ENCODE data around the gene TRIM47. TPM values are rescaled to one million over a fixed set of nuclear protein-coding genes. Genes with fewer than 3 reads are reported as not detected.

TRIM47 gene
- total RNA-seq, 1 experiment from 2014 or later: 6.9 TPM

DNA sequence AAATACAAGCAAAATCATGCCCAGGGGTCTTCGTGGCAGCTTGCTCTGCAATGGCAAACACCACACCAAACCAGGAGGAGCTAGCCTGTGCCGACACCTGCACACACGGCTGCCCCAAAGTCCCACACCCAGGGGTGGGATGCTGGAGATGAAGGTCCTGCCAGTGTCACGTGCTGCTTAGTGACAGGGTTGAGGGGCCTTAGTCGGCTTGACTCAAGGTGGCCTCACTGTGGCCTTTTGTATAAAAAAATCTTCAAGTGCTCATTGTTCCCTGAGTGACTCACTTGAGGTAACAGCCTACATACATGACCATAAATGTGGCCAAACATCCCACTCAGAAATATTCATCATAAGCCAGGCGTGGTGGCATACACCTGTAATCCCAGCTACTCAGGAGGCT is 11.1 kb upstream of the TRIM47 start:
- Mint-ChIP-seq H3K36me3 (ENCODE audit: insufficient read depth in 1 of 3, low read depth in 3 of 3) (peaks cover 7 to 28% (median 23%) of the 10 kb centered on the region in 3 experiments; a peak in 6 of 7 replicates), H3K4me3 (no peak overlapping the region), H3K27ac (no peak overlapping the region), H3K9me3 (no peaks in the 10 kb centered on the region), H3K4me1 (peaks cover 8% of the 10 kb centered on the region in 2 experiments), H3K27me3 (ENCODE audit: low read depth) (peaks cover 1% of the 10 kb centered on the region)
- Histone ChIP-seq H4K91ac (ENCODE audit: insufficient read length, low read depth, low read length) (no peak overlapping the region), H3K9ac (ENCODE audit: extremely low read depth, insufficient read length, low read length) (no peak overlapping the region), H4K8ac (replicated peaks; ENCODE audit: insufficient read length, low read depth, low read length) (no peak overlapping the region), H2BK15ac (ENCODE audit: low read depth, low read length) (no peak overlapping the region), H3K23me2 (ENCODE audit: insufficient read length, low read depth, low read length, poor library complexity, severe bottlenecking) (no peaks in the 10 kb centered on the region), H3K27me3 (ENCODE audit: insufficient read depth, low read length) (no peaks in the 10 kb centered on the region), H3T11ph (ENCODE audit: low read length) (no peak overlapping the region), H2BK12ac (ENCODE audit: insufficient read length, low read depth, low read length) (no peak overlapping the region), H2BK120ac (ENCODE audit: low read depth, low read length, poor library complexity, severe bottlenecking) (no peak overlapping the region), H3K56ac (ENCODE audit: insufficient read length, low read depth, low read length) (no peak overlapping the region), H2AK5ac (ENCODE audit: insufficient read length, low read length) (no peak overlapping the region), H2BK5ac (ENCODE audit: insufficient read length, low read length) (no peak overlapping the region), H4K20me1 (ENCODE audit: control insufficient read depth, insufficient read depth, insufficient read length) (no peaks in the 10 kb centered on the region), H3K14ac (ENCODE audit: insufficient read depth, low read length) (no peak overlapping the region), H3K79me2 (ENCODE audit: insufficient read depth, low read length) (no peaks in the 10 kb centered on the region), H2AFZ (ENCODE audit: low read length) (no peak overlapping the region), H2BK20ac (ENCODE audit: low read depth, low read length, poor library complexity, severe bottlenecking) (no peak overlapping the region), H3K18ac (ENCODE audit: insufficient read length, low read depth, low read length) (no peak overlapping the region), H3K27ac (ENCODE audit: insufficient read length, low read depth, low read length) (no peak overlapping the region), H3K9me3 (ENCODE audit: control insufficient read depth, low read depth, low read length) (no peaks in the 10 kb centered on the region), H4K5ac (ENCODE audit: insufficient read length, low read depth, low read length) (no peak overlapping the region), H3K4ac (ENCODE audit: low read depth, low read length) (no peak overlapping the region), H3K4me2 (ENCODE audit: insufficient read depth, insufficient read length, low read length) (no peak overlapping the region), H3K79me1 (ENCODE audit: insufficient read depth, low read depth, low read length, poor library complexity, severe bottlenecking) (no peaks in the 10 kb centered on the region), H3K23ac (ENCODE audit: insufficient read length, low read depth, low read length) (no peak overlapping the region), H3K4me1 (ENCODE audit: insufficient read depth, low read length) (no peaks in the 10 kb centered on the region; the same call in 1 of the 2 replicates)
- WGBS (ENCODE audit: extremely low coverage, insufficient read length, low lambda C conversion rate): no CpG with 5 or more reads among the region's 6 CpGs
- TF ChIP-seq, protein P1, sequence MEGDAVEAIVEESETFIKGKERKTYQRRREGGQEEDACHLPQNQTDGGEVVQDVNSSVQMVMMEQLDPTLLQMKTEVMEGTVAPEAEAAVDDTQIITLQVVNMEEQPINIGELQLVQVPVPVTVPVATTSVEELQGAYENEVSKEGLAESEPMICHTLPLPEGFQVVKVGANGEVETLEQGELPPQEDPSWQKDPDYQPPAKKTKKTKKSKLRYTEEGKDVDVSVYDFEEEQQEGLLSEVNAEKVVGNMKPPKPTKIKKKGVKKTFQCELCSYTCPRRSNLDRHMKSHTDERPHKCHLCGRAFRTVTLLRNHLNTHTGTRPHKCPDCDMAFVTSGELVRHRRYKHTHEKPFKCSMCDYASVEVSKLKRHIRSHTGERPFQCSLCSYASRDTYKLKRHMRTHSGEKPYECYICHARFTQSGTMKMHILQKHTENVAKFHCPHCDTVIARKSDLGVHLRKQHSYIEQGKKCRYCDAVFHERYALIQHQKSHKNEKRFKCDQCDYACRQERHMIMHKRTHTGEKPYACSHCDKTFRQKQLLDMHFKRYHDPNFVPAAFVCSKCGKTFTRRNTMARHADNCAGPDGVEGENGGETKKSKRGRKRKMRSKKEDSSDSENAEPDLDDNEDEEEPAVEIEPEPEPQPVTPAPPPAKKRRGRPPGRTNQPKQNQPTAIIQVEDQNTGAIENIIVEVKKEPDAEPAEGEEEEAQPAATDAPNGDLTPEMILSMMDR (conservative IDR thresholded peaks at IDR 0.05): no peak
- DNase-seq: no peak

Measured in H9 (cell line).